GM12878 (cell line): ENCODE results near the gene RNF7. TPM values are rescaled to one million over a fixed set of nuclear protein-coding genes. Genes with fewer than 3 reads are reported as not detected.

Experiments used
- CBX3 ChIP-seq: fragments of 200-600 bp; sonication (generic); IDR thresholded peaks from 2 replicates; pipeline ENCODE4 v1.6.1; 2016; ENCODE audit warnings: low read depth, borderline replicate concordance
- CBX5 ChIP-seq: sonication (generic); IDR thresholded peaks from 2 replicates; pipeline ENCODE4 v1.6.1; 2016; ENCODE audit warnings: low read depth, moderate library complexity, mild to moderate bottlenecking, inconsistent platforms
- DPF2 ChIP-seq: fragments of 450-650 bp; IDR thresholded peaks from 2 replicates; pipeline ENCODE4 v1.6.1; 2017; ENCODE audit warnings: mild to moderate bottlenecking
- FOXK2 ChIP-seq: fragments of 450-650 bp; IDR thresholded peaks from 2 replicates; pipeline ENCODE4 v1.6.1; 2017; ENCODE audit warnings: mild to moderate bottlenecking, moderate library complexity
- POLR2A ChIP-seq: IDR thresholded peaks from 2 replicates; pipeline ENCODE4 v1.6.1; 2011; ENCODE audit warnings: low read depth, mild to moderate bottlenecking, low read length
- ZBED1 ChIP-seq: IDR thresholded peaks from 2 replicates; pipeline ENCODE4 v1.6.1; 2016; ENCODE audit warnings: borderline replicate concordance
- polyA plus RNA-seq, 11 experiments: library from polyadenylated mRNA; depleted of rRNA in 4 of 11; unstranded in 6 of 11; stranded (reverse) in 5 of 11; fragments of >200 nt; fragmentation: Nextera tagmentation in 4 of 11; fragmentation: Illumina TruSeq in 1 of 11; extraction: Ambion mirVana in 4 of 11; extraction: Trizol in 1 of 11; gene quantifications; 1 replicate in 1 of 11; 2 replicates in 10 of 11; pipeline versions ENCODE4 v1.2.1 to v1.2.3, GENCODE V29; 2011 to 2016; ENCODE audit warnings: inconsistent platforms in 2 of 11, missing spikeins in 2 of 11, low read depth in 1 of 11
- total RNA-seq, 4 experiments: library from RNA; depleted of rRNA in 3 of 4; stranded (reverse); fragments of >200 nt in 3 of 4; fragmentation: Illumina TruSeq in 1 of 4; extraction: Trizol in 1 of 4; gene quantifications; 2 replicates each; pipeline versions ENCODE4 v1.2.1 to v1.2.3, GENCODE V29; 2013 to 2021
- TF ChIP-seq, protein P1 (sequence below): fragments of 450-650 bp; IDR thresholded peaks from 2 replicates; pipeline ENCODE4 v1.6.1; 2016; ENCODE audit warnings: mild to moderate bottlenecking
- TF ChIP-seq, protein P2 (sequence below): IDR thresholded peaks from 2 replicates; pipeline ENCODE4 v1.6.1; 2012; ENCODE audit warnings: low read depth, low read length, improper control_type of control experiment
- TF ChIP-seq, protein P3 (sequence below): fragments of 450-650 bp; IDR thresholded peaks from 2 replicates; pipeline ENCODE4 v1.6.1; 2016; ENCODE audit warnings: mild to moderate bottlenecking, moderate library complexity, borderline replicate concordance

Gene RNF7
- total and polyA plus RNA-seq, 10 of the 15 experiments (the other 5 are each of a cell fraction or from before 2014, with no cell fraction given), result 36.0 to 146 (median 76.4) TPM

DNA sequence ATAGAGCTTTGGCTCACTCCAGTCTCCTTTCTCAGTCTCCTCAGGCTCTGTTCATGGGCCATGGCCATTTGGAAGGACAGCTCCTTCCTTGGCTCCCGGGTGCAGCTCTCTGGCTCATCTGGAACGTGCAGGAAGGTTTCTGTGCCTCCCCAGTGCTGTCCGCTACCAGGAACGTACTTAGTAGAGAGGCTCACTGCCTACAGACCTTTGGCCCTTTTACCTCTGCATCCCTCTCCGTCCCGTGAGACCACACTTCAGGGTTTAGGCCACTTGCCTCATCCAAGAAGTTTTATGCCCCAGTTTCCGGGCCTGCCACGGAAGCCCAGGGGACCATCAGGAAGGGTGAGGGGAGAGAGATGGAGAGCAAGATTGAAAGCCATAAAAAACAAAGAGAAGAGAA lies 46.0 kb downstream of the RNF7 start (continued):
- TF ChIP-seq DPF2 (no peak), POLR2A (no peak), ZBED1 (no peak), FOXK2 (no peak), CBX5 (no peak), CBX3 (no peak)
- TF ChIP-seq, protein P1, sequence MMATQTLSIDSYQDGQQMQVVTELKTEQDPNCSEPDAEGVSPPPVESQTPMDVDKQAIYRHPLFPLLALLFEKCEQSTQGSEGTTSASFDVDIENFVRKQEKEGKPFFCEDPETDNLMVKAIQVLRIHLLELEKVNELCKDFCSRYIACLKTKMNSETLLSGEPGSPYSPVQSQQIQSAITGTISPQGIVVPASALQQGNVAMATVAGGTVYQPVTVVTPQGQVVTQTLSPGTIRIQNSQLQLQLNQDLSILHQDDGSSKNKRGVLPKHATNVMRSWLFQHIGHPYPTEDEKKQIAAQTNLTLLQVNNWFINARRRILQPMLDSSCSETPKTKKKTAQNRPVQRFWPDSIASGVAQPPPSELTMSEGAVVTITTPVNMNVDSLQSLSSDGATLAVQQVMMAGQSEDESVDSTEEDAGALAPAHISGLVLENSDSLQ, result no peak
- TF ChIP-seq, protein P2, sequence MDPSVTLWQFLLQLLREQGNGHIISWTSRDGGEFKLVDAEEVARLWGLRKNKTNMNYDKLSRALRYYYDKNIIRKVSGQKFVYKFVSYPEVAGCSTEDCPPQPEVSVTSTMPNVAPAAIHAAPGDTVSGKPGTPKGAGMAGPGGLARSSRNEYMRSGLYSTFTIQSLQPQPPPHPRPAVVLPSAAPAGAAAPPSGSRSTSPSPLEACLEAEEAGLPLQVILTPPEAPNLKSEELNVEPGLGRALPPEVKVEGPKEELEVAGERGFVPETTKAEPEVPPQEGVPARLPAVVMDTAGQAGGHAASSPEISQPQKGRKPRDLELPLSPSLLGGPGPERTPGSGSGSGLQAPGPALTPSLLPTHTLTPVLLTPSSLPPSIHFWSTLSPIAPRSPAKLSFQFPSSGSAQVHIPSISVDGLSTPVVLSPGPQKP, result no peak
- TF ChIP-seq, protein P3, sequence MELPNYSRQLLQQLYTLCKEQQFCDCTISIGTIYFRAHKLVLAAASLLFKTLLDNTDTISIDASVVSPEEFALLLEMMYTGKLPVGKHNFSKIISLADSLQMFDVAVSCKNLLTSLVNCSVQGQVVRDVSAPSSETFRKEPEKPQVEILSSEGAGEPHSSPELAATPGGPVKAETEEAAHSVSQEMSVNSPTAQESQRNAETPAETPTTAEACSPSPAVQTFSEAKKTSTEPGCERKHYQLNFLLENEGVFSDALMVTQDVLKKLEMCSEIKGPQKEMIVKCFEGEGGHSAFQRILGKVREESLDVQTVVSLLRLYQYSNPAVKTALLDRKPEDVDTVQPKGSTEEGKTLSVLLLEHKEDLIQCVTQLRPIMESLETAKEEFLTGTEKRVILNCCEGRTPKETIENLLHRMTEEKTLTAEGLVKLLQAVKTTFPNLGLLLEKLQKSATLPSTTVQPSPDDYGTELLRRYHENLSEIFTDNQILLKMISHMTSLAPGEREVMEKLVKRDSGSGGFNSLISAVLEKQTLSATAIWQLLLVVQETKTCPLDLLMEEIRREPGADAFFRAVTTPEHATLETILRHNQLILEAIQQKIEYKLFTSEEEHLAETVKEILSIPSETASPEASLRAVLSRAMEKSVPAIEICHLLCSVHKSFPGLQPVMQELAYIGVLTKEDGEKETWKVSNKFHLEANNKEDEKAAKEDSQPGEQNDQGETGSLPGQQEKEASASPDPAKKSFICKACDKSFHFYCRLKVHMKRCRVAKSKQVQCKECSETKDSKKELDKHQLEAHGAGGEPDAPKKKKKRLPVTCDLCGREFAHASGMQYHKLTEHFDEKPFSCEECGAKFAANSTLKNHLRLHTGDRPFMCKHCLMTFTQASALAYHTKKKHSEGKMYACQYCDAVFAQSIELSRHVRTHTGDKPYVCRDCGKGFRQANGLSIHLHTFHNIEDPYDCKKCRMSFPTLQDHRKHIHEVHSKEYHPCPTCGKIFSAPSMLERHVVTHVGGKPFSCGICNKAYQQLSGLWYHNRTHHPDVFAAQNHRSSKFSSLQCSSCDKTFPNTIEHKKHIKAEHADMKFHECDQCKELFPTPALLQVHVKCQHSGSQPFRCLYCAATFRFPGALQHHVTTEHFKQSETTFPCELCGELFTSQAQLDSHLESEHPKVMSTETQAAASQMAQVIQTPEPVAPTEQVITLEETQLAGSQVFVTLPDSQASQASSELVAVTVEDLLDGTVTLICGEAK, result no peak
- TF ChIP-seq, all 136 proteins: peak for 0
